ENCODE measurements around the gene LRP8. TPM values are rescaled to one million over a fixed set of nuclear protein-coding genes. Genes with fewer than 3 reads are reported as not detected.

The LRP8 gene
- total and polyA plus RNA-seq, 10 donors: 1.7 to 14.4 (median 5.5) TPM

DNA sequence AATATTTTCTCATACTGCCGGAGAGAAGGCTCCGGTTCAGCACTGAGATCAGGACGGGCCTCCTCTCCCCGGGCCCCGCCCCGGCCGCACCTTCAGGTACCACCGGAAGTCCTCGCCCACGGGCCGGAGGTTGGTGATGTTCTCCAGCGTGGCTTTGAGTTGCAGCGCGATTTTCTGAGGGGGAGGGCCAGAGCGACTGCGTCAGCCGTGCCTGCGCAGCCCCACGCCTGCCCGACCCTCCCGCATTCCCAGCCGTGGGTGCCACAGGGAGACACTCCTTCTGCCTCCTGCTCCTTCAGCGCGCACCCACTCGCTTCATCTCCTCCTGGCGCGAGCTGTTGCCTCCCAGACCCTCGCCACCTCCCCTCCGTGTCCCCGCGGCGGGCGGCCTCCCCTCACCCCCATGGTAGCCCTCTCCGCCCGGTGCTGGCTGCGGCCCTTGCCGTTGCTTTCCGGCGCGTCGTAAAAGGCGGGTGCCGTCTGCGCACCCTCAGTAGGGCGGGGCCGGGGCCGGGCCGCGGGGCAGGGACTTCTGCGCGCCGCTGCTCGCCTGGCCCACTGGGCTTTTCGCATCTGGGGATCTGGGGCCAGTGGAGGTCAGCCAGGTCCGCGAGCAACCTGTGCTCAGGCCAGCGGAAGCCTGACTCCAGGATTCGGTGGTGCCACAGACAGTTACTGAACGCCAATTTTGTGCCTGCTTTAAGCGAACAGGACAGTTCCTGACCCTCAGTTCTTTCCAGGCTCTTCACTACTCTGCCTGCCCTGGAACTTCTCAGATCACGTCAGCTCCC lies 107.5 kb downstream of the LRP8 start, which contains the start of gene CZIB:
Gene CZIB, minus strand, starts transcription at position 464 of the 791 bp plus-strand sequence. Its CDS starts 59 bp downstream, at position 405.
- DNase-seq: peak; percentile 99
- TF ChIP-seq CTCF (IDR thresholded peaks at IDR 0.05 in 8 of 11, conservative IDR thresholded peaks at IDR 0.05 in 3 of 11) (peak in 1 of 11 experiments; percentile 12), POLR2A (IDR thresholded peaks at IDR 0.05) (peak; percentile 68 to 86 (median 79)), POLR2AphosphoS5 (IDR thresholded peaks at IDR 0.05) (peak; percentile 99)
- Histone ChIP-seq H3K4me3 (peak within 1 kb of the TSS; percentile 62 to 79 (median 72)), H3K27me3 (replicated peaks in 1 of 7) (no peaks in the 10 kb centered on the region), H3K36me3 (peaks cover 0 to 35% (median 15%) of the 10 kb centered on the region in 6 donors), H3K4me1 (peaks cover 6 to 44% (median 19%) of the 10 kb centered on the region in 6 donors), H3K27ac (peak within 1 kb of the TSS; percentile 96 to 98 (median 97)), H3K9me3 (no peaks in the 10 kb centered on the region)
- intact Hi-C loops (cut with DNase I; ENCODE audit: low total_unique reads): no loop called here
- 0 to 1% (median 1%) methylated on average over 30 to 61 of the region's 61 CpGs for WGBS, 5 donors

DNA sequence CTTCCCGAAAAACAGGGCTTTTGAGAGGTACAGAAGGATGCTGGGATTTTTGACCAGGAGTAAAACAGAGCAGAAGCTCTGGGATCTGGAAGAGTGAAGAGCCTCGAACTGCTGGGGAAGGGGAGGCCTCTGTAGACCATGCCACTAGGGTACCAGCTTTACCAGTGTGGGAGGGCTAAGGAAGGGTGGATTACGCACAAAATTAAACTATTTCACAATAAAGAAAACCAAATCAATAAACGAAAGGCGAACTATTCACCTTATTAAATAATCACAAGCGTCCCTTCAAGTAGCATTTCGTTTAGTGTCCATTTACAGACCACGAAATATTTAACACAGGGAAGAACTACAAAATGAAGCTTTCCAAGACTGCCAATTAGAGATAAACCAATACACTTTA lies 108.2 kb downstream of the LRP8 start:
- intact Hi-C loops (cut with DNase I; ENCODE audit: low total_unique reads): no loop called here
- DNase-seq: no peak
- WGBS, 5 donors: 32 to 38% (median 36%) methylated on average over 8 of the region's 8 CpGs
- Histone ChIP-seq H3K27me3 (replicated peaks in 1 of 7) (no peaks in the 10 kb centered on the region), H3K4me3 (peak overlapping the region; percentile 62 to 79 (median 72)), H3K27ac (peak overlapping the region; percentile 96 to 98 (median 97)), H3K9me3 (no peaks in the 10 kb centered on the region), H3K4me1 (peaks cover 6 to 44% (median 19%) of the 10 kb centered on the region in 6 donors), H3K36me3 (peaks cover 0 to 41% (median 20%) of the 10 kb centered on the region in 6 donors)
- TF ChIP-seq POLR2AphosphoS5 (IDR thresholded peaks at IDR 0.05) (no peak), POLR2A (IDR thresholded peaks at IDR 0.05) (no peak), CTCF (IDR thresholded peaks at IDR 0.05 in 8 of 11, conservative IDR thresholded peaks at IDR 0.05 in 3 of 11) (no peak)

DNA sequence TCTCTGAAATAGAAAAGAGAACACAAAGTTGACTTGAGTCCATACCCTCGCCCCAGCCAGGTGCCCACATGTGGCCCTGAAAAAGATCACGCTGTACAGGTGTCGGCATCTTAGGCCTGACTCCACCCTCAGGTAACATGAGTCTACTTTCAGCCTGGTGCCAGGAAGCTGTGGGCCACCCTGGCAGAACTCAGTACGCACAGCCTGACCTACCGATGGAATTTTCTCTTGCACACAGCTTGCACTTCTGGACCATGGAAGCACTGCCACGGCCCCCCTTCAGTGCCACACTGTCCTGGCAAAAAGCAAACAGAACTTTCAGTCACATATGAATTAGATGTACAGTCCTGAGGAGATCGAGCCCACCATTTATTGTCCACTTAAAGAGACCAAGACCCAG lies 109.7 kb downstream of the LRP8 start:
- H3K4me1 ChIP-seq: peaks cover 6 to 44% (median 19%) of the 10 kb centered on the region in 6 donors
- 79 to 98% (median 93%) methylated on average over 6 to 7 of the region's 7 CpGs for WGBS, 5 donors
- no peak overlapping the region for H3K27ac ChIP-seq
- no peak for DNase-seq
- H3K9me3 ChIP-seq: no peaks in the 10 kb centered on the region
- intact Hi-C loops (cut with DNase I; ENCODE audit: low total_unique reads): no loop called here
- peaks cover 6 to 57% (median 35%) of the 10 kb centered on the region in 6 donors for H3K36me3 ChIP-seq
- TF ChIP-seq CTCF (IDR thresholded peaks at IDR 0.05 in 8 of 11, conservative IDR thresholded peaks at IDR 0.05 in 3 of 11) (no peak), POLR2AphosphoS5 (IDR thresholded peaks at IDR 0.05) (no peak), POLR2A (IDR thresholded peaks at IDR 0.05) (no peak)
- no peak overlapping the region for H3K4me3 ChIP-seq
- no peaks in the 10 kb centered on the region for H3K27me3 ChIP-seq (replicated peaks in 1 of 7)

GRCh38 chr1:53214376-53214940 lies 113.4 kb downstream of the LRP8 start:
- DNase-seq: no peak
- no peak overlapping the region for H3K4me3 ChIP-seq
- peaks cover 2 to 27% (median 6%) of the 10 kb centered on the region in 6 donors for H3K4me1 ChIP-seq
- no peaks in the 10 kb centered on the region for H3K9me3 ChIP-seq
- peaks cover 10 to 94% (median 71%) of the 10 kb centered on the region in 6 donors for H3K36me3 ChIP-seq
- intact Hi-C loops (cut with DNase I; ENCODE audit: low total_unique reads): no loop called here
- 75 to 92% (median 87%) methylated on average over 5 of the region's 5 CpGs for WGBS, 5 donors
- TF ChIP-seq POLR2AphosphoS5 (IDR thresholded peaks at IDR 0.05): no peak
- TF ChIP-seq POLR2A (IDR thresholded peaks at IDR 0.05): no peak
- TF ChIP-seq CTCF (IDR thresholded peaks at IDR 0.05 in 8 of 11, conservative IDR thresholded peaks at IDR 0.05 in 3 of 11): no peak
- no peaks in the 10 kb centered on the region for H3K27me3 ChIP-seq (replicated peaks in 1 of 7)
- H3K27ac ChIP-seq: no peak overlapping the region

Measured in spleen (tissue), 11 donors.